HUES48 (cell line): ENCODE measurements around the gene KRTAP5-3.
"Not testable (repeated sequence)": the region's sequence is repeated elsewhere in the genome, so short reads cannot be mapped to it uniquely, and the experiment has no call there.

Experiments used
- H3K27ac ChIP-seq: one replicate; pipeline ENCODE4 v1.7.0; 2013; ENCODE audit warnings: low read depth, low read length, inconsistent platforms
- H3K27me3 ChIP-seq: 2 replicates; pipeline ENCODE4 v1.6.1; 2013; ENCODE audit warnings: mild to moderate bottlenecking, low read length; ENCODE audit not compliant: control insufficient read depth, insufficient read depth
- H3K36me3 ChIP-seq: 2 replicates; pipeline ENCODE4 v1.6.1; 2013; ENCODE audit warnings: low read length; ENCODE audit not compliant: control insufficient read depth, insufficient read depth
- H3K4me1 ChIP-seq: 2 replicates; pipeline ENCODE4 v1.6.1; 2013; ENCODE audit warnings: mild to moderate bottlenecking, low read length; ENCODE audit not compliant: control insufficient read depth, insufficient read depth
- H3K4me3 ChIP-seq: 2 replicates; pipeline ENCODE4 v1.5.1; 2013; ENCODE audit warnings: mild to moderate bottlenecking, low read depth, low read length
- H3K9ac ChIP-seq: 2 replicates; pipeline ENCODE4 v1.6.1; 2013; ENCODE audit warnings: mild to moderate bottlenecking, low read depth, low read length, moderate library complexity
- H3K9me3 ChIP-seq: 2 replicates; pipeline ENCODE4 v1.6.1; 2013; ENCODE audit warnings: low read length; ENCODE audit not compliant: control insufficient read depth, insufficient read depth

KRTAP5-3 gene

DNA sequence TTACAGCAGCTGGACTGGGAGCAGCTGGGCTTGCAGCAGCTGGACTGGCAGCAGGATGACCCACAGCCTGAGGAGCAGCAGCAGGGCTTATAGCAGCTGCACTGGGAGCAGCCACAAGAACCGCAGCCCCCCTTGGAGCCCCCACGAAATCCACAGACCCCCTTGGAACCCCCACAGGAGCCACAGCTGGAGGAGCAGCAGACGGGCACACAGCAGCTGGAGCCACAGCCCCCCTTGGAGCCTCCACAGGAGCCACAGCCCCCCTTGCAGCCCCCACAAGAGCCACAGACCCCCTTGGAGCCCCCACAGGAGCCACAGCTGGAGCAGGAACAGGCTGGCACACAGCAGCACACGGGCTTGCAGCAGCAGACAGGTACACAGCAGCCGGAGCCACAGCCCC is 362 bp downstream of the KRTAP5-3 start:
- not testable (repeated sequence) for H3K27ac ChIP-seq, H3K36me3 ChIP-seq, H3K4me3 ChIP-seq, H3K27me3 ChIP-seq, H3K9ac ChIP-seq, H3K4me1 ChIP-seq, H3K9me3 ChIP-seq

GRCh38 chr11:1607156-1607845 is 962 bp downstream of the KRTAP5-3 start:
- not testable (repeated sequence) for H3K9me3 ChIP-seq, H3K4me3 ChIP-seq, H3K36me3 ChIP-seq, H3K4me1 ChIP-seq, H3K27ac ChIP-seq, H3K27me3 ChIP-seq, H3K9ac ChIP-seq

- not testable (repeated sequence) for H3K27me3 ChIP-seq
Observed at GRCh38 chr11:1605923-1606322, 2.3 kb downstream of the KRTAP5-3 start.

GRCh38 chr11:1604711-1605110 is 3.6 kb downstream of the KRTAP5-3 start:
- 0 out of 2 replicates have a peak, but pooled peaks cover 4% of the 10 kb centered on the region for H3K9me3 ChIP-seq
- H3K27ac ChIP-seq: no peak overlapping the region
- no peaks in the 10 kb centered on the region for H3K36me3 ChIP-seq
- no peak overlapping the region for H3K4me3 ChIP-seq
- peaks cover 6% of the 10 kb centered on the region for H3K4me1 ChIP-seq
- H3K27me3 ChIP-seq: no peaks in the 10 kb centered on the region; the same call in 1 of the 2 replicates
- H3K9ac ChIP-seq: no peak overlapping the region

More at GRCh38 chr11:1605923-1606322, 2.3 kb downstream of the KRTAP5-3 start:
- not testable (repeated sequence) for H3K9ac ChIP-seq, H3K9me3 ChIP-seq, H3K4me1 ChIP-seq, H3K27ac ChIP-seq, H3K36me3 ChIP-seq, H3K4me3 ChIP-seq

DNA sequence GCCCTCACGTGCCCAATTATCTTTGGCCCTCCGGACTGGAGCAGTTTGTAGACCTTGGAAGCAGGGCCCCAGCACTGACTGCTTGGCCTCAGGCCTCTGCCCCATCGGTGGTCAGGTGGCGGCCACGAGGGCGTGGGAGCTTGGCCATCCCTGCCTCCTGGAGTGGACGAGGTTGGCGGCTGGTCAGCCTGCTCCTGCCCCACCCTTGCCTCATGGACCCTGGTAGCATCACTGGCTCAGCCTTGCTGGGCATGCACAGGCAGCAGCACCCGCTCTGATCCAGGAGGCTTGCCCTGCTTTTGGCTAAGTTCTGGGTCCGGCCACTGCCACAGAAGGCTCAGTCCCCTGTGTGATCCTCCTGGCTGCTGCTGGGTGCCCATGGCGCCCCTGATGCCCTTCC is 4.1 kb downstream of the KRTAP5-3 start:
- peaks cover 6% of the 10 kb centered on the region for H3K4me1 ChIP-seq
- H3K27ac ChIP-seq: no peak overlapping the region
- H3K27me3 ChIP-seq: no peaks in the 10 kb centered on the region; the same call in 1 of the 2 replicates
- H3K9me3 ChIP-seq: 0 out of 2 replicates have a peak, but pooled peaks cover 3% of the 10 kb centered on the region
- H3K9ac ChIP-seq: no peak overlapping the region
- no peak overlapping the region for H3K4me3 ChIP-seq
- no peaks in the 10 kb centered on the region for H3K36me3 ChIP-seq

DNA sequence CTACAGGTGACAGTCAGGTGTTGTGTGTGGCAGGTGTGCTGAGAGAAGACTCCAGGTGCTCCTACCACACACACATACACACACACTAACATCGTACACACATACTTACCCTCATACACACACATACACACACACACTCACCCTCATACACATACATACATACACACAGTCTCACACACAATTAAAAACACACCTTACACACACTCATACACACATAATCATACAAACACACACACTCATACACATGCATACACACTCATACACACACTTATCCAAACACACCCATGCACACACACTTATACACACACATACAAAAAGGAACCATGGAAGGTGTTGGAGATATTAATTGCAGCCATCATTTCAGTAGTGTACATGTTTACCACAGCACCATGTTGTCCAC is 4.6 kb downstream of the KRTAP5-3 start:
- Histone ChIP-seq H3K27ac (no peak overlapping the region), H3K4me3 (no peak overlapping the region), H3K4me1 (peaks cover 6% of the 10 kb centered on the region), H3K9me3 (0 out of 2 replicates have a peak, but pooled peaks cover 3% of the 10 kb centered on the region), H3K36me3 (no peaks in the 10 kb centered on the region), H3K9ac (no peak overlapping the region), H3K27me3 (no peaks in the 10 kb centered on the region; the same call in 1 of the 2 replicates)

DNA sequence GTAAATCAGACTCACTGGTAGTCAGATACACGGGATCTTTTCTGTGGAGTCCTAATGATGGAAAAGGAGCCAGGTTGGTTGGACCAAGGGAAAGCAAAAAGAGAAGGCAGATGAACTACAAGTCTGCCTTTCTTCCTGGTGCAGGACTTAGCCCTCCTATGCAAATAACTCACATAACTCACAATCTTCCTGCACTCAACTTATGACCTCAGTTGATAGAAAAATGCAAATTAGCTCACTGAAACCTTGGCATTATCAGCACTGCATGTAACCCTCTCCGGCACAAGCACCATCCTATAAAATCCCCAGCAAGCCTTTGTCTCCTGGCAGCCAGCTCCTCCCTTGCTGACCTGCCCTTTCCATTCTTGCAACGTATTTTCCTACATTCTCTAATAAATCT is 6.6 kb downstream of the KRTAP5-3 start:
- H3K4me1 ChIP-seq, H3K9me3 ChIP-seq, H3K4me3 ChIP-seq, H3K27ac ChIP-seq, H3K36me3 ChIP-seq, H3K27me3 ChIP-seq, H3K9ac ChIP-seq: not testable (repeated sequence)

GRCh38 chr11:1600626-1601025 is 7.6 kb downstream of the KRTAP5-3 start:
- H3K9me3 ChIP-seq: 0 out of 2 replicates have a peak, but pooled peaks cover 3% of the 10 kb centered on the region
- H3K4me3 ChIP-seq: no peak overlapping the region
- H3K9ac ChIP-seq: no peak overlapping the region
- H3K4me1 ChIP-seq: peaks cover 13% of the 10 kb centered on the region
- H3K27ac ChIP-seq: no peak overlapping the region
- no peaks in the 10 kb centered on the region for H3K36me3 ChIP-seq
- peaks cover 4% of the 10 kb centered on the region; the same call in 1 of the 2 replicates for H3K27me3 ChIP-seq

DNA sequence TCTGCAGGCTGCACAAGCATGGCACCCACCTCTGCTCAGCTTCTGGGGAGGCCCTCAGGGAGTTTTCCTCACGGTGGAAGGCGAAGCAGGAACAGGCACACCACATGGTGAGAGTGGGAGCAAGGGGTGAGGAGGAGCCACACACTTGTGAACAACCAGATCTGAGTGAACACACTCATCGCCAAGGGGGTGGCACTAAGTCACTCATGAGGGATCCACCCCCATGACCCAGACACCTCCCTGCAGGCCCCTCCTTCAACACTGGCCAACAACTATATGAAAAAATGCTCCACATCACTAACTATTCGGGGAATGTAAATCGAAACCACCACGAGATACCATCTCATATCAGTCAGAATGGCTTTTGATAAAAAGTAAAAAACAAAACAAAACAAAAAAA is 9.4 kb downstream of the KRTAP5-3 start:
- H3K9ac ChIP-seq: no peak overlapping the region
- no peak overlapping the region for H3K27ac ChIP-seq
- H3K27me3 ChIP-seq: peaks cover 4% of the 10 kb centered on the region; the same call in 1 of the 2 replicates
- no peaks in the 10 kb centered on the region for H3K36me3 ChIP-seq
- 0 out of 2 replicates have a peak, but pooled peaks cover 3% of the 10 kb centered on the region for H3K9me3 ChIP-seq
- no peak overlapping the region for H3K4me3 ChIP-seq
- H3K4me1 ChIP-seq: peaks cover 13% of the 10 kb centered on the region

GRCh38 chr11:1598406-1598805 is 9.9 kb downstream of the KRTAP5-3 start:
- not testable (repeated sequence) for H3K4me3 ChIP-seq, H3K9ac ChIP-seq, H3K36me3 ChIP-seq, H3K27me3 ChIP-seq, H3K9me3 ChIP-seq, H3K27ac ChIP-seq
- H3K4me1 ChIP-seq: peaks cover 13% of the 10 kb centered on the region

DNA sequence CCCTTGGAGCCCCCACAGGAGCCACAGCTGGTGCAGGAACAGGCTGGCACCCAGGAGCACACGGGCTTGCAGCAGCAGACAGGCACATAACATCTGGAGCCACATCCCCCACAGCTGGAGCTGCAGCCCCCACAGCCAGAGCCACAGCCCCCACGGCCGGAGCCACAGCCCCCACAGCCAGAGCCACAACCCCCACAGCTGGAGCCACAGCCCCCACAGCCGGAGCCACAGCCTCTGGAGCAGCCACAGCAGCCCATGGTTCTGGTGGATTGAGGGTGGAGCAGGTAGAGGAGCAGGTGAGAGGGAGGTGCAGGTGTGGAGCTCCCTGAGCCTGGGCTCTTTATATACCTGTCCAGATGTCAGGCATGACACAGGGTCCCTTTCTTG is 10.3 kb downstream of the KRTAP5-3 start, which contains the start of gene KRTAP5-2:
KRTAP5-2 (minus strand) TSS at position 301 of the 387 bp plus-strand sequence; CDS start at position 257, 44 bp downstream.
- Histone ChIP-seq H3K9me3 (0 out of 2 replicates have a peak, but pooled peaks cover 3% of the 10 kb centered on the region), H3K4me3 (no peak within 1 kb of the TSS), H3K9ac (no peak within 1 kb of the TSS), H3K27ac (no peak within 1 kb of the TSS), H3K27me3 (peaks cover 4% of the 10 kb centered on the region; the same call in 1 of the 2 replicates), H3K36me3 (no peaks in the 10 kb centered on the region), H3K4me1 (peaks cover 13% of the 10 kb centered on the region)
